ENCODE results near the gene SUMO1. TPM values are rescaled to one million over a fixed set of nuclear protein-coding genes. Genes with fewer than 3 reads are reported as not detected.

SUMO1 gene
- total and polyA plus RNA-seq, 9 of the 15 experiments (the other 6 are each of a cell fraction or from before 2014, with no cell fraction given), result 63.7 to 292 (median 92.0) TPM

- TF ChIP-seq, protein P1, sequence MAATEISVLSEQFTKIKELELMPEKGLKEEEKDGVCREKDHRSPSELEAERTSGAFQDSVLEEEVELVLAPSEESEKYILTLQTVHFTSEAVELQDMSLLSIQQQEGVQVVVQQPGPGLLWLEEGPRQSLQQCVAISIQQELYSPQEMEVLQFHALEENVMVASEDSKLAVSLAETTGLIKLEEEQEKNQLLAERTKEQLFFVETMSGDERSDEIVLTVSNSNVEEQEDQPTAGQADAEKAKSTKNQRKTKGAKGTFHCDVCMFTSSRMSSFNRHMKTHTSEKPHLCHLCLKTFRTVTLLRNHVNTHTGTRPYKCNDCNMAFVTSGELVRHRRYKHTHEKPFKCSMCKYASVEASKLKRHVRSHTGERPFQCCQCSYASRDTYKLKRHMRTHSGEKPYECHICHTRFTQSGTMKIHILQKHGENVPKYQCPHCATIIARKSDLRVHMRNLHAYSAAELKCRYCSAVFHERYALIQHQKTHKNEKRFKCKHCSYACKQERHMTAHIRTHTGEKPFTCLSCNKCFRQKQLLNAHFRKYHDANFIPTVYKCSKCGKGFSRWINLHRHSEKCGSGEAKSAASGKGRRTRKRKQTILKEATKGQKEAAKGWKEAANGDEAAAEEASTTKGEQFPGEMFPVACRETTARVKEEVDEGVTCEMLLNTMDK (IDR thresholded peaks at IDR 0.05; ENCODE audit: borderline replicate concordance, insufficient read depth, low read depth, low read length, poor library complexity, severe bottlenecking), result no peak
- TF ChIP-seq ZNF445 (CRISPR knock-in tag; IDR thresholded peaks at IDR 0.05; ENCODE audit: low read depth) (no peak), ZSCAN29 (IDR thresholded peaks at IDR 0.05) (no peak), BHLHE40 (IDR thresholded peaks at IDR 0.05; ENCODE audit: low read length) (no peak), ELF2 (CRISPR knock-in tag; IDR thresholded peaks at IDR 0.05) (no peak), HES1 (IDR thresholded peaks at IDR 0.05; ENCODE audit: low read depth) (no peak), PKNOX1 (IDR thresholded peaks at IDR 0.05) (peak; percentile 40; the same call in 1 of the 2 replicates), SMARCA5 (IDR thresholded peaks at IDR 0.05) (no peak), LEF1 (IDR thresholded peaks at IDR 0.05) (no peak), SMAD2 (IDR thresholded peaks at IDR 0.05; ENCODE audit: low read depth, low read length) (no peak), ARNT (IDR thresholded peaks at IDR 0.05) (no peak), TBL1XR1 (IDR thresholded peaks at IDR 0.05; ENCODE audit: low read length in 2 of 2) (no peak), RAD51 (IDR thresholded peaks at IDR 0.05; ENCODE audit: borderline replicate concordance, low read depth) (no peak), PTRF (tag; IDR thresholded peaks at IDR 0.05) (no peak), CHD1 (IDR thresholded peaks at IDR 0.05; ENCODE audit: low read length) (peak; percentile 68), SRSF7 (optimal IDR thresholded peaks at IDR 0.05; ENCODE audit: low read depth, low read length) (no peak), ZHX1 (conservative IDR thresholded peaks at IDR 0.05; ENCODE audit: low read length) (no peak)
Measured at GRCh38 chr2:202265467-202266277, 27.3 kb upstream of the SUMO1 start, which contains the start of gene NOP58 (continued).

Data from K562 (cell line).